DLD1 (cell line): ENCODE measurements around the gene TMEM132E.

ENCODE experiments used
- in situ Hi-C: cut with HindIII; loops from 2 replicates; pipeline ENCODE4 v1.10.0; 2017; ENCODE audit warnings: low sequenced_read_pairs

The TMEM132E gene

DNA sequence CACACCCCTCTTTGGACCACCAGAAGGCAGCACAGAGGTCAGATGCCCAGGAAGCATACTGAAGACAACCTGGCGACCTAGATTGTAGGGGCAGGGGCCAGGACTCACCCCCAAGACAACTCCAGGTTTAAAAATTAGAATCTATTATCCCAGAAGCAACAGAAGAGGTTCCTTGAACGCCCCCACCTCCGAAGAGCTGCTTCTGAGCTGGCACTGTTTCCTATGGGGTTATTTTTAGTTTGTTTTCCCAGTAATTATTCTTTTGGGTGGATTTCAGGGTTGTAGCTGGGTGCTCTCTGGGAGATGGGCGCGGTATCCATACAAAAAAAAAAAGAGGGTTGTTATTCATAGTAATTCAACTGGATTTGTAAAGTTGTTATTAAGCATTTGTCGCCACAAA is 10.4 kb upstream of the TMEM132E start:
- in situ Hi-C loops, result no loop called here

- in situ Hi-C loops, result no loop called here
Measured at GRCh38 chr17:34569591-34569990, 9.8 kb upstream of the TMEM132E start.

GRCh38 chr17:34570506-34570905 is 8.9 kb upstream of the TMEM132E start:
- in situ Hi-C loops, result loop anchor here (10.0 kb wide), 1 partner anchor 64 kb away; no protein-coding TSS in a partner anchor

GRCh38 chr17:34571428-34572130 is 7.8 kb upstream of the TMEM132E start:
- in situ Hi-C loops, result loop anchor here (10.0 kb wide), 1 partner anchor 63 kb away; no protein-coding TSS in a partner anchor

DNA sequence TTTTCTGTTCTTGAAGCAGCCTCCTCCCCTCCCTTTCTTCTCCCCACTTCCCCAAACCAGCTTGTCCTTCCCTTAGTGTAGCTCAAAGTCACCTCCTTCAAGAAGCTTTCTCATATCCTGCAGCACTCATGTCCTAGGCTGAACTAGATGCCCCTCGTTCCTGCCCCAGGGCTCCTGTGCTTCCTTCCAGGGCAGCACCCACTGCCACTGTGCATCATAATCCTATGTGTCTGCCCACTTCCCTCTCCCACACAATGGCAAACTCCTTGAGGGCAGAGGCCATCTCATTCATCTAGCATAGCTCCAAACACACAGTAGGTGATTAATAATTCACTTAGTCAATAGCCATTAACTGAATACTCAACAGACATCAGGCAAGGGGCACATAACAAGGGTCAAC is 6.9 kb upstream of the TMEM132E start:
- in situ Hi-C loops, result loop anchor here (10.0 kb wide), 1 partner anchor 62 kb away; no protein-coding TSS in a partner anchor

DNA sequence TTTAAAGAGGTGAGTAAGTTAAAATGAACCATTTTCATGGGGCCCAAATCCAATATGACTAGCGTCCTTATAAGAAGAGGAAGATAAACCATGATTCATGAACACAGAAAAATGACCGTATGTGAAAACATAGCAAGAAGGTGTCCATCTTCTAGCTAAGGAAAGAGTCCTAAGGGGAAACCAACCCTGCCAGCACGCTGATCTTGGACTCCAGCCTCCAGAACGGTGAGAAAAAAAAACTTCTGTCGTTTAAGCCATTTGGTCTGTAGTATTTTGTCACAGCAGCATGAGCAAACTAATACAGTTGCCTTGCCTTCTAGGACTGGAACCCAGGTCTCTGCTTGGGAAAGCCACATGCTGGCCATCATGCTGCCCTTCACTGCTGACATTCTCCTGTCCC is 4.2 kb upstream of the TMEM132E start:
- in situ Hi-C loops, result loop anchor here (10.0 kb wide), 1 partner anchor 60 kb away; no protein-coding TSS in a partner anchor

DNA sequence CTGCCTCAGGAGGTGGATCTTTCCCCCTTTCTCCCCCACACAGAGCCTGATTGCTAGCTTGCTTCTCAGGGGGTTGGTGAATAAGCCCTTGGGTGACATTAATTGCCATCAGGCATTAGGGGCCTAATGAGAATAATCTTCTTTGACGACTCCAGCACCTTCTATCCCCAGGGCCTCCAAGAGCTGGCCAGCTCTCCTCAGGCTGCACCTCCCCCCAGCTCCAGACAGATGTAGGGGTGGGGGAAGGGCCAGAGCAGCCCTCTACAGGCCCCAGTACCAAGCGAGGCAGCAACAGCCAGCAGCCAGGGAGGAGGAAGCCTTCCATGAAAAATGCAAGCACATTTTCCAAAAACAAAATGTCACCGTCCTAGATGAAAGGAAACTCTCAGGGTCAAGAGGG is 1.4 kb upstream of the TMEM132E start:
- in situ Hi-C loops, result loop anchor here (10.0 kb wide), 1 partner anchor 57 kb away; no protein-coding TSS in a partner anchor

DNA sequence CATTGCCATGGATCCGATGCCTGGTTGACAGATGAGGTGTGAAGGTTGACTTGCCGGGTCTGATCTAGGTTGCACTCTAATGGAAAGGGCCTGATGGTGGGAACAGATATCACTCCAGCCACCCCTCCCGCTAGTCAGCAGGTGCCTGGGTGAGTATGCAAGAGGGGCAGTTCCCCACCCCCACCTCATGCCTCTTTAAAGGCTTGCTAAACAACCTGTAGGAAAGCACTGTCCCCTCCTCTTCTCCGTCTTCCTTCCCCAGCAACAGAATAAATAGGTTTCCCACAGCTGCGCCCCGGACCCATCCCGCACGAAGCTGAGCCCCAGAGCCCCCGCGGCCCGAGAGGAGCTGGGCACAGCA is 746 bp upstream of the TMEM132E start:
- in situ Hi-C loops, result loop anchor here (10.0 kb wide), 1 partner anchor 56 kb away; no protein-coding TSS in a partner anchor

DNA sequence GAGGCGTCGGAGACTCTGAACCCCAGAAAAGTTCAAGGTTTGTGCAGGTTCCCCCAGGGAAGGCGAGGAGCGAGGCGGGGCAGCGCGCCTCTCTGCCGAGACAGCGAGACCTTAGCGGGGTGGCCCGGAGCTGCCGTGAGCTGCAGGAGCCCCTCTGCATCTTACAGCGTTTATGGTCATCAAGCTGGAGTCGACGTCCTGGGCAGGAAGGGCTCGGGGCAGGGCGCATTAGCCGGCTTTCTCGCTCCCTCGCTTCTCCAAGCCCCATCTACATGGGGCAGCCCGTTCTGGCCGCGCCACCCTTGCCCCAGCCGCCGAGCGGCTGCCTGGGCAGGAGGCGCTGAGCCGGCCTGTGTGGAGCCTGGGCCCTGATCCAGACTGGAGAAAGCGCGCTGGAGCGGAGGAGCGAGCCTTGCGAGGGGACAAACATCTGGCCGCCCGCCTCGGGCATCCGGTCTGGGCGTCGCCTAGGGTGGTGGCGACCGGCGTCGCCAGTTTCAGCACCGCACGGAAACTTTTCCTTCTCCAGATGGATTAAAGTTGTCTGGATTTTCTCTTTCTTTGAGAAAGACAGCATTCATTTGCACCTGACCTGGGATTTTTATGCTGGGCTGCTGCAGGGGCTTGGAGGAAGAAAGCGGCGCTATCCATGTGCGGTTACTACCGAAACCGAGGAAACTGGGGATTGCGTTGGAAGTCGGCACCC is 750 bp downstream of the TMEM132E start:
- in situ Hi-C loops, result loop anchor here (10.0 kb wide), 1 partner anchor 55 kb away; no protein-coding TSS in a partner anchor

DNA sequence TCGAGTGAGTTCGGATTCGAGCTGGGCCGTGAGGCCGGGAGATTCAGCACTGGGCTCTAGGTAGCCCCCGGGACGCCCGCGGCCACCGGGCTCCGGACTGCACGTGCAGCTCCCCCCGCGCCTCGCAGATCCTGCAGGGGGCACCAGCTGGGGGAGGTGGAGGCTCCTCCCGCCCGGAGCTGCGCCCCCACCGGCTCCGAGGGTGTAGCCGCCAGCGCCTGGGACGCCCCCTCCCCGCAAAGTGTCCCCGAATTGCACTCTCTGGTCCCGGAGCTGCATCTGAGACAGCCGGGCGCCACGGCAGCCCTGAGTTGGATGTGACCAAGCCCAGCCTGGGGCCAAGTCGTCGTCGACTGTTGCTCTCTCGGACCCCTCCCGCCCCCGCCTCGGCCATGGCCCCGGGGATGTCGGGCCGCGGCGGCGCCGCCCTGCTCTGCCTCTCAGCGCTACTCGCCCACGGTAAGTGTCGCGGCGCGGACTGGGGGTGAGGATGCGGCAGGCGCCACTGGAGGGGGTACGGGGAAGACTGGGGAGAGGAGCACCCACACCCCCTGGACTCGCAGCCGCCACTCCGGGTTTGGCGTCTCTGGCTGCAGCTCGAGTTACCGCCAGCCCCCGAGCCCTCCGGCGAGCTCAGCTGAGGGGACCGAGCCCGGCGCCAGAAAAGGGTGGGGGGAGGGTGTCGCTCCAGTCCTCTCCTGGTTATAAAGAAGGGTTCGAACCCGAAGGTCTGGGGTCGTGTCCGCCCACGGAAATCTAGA is 1.5 kb downstream of the TMEM132E start:
- in situ Hi-C loops, result no loop called here

GRCh38 chr17:34581446-34582184 is 2.2 kb downstream of the TMEM132E start:
- in situ Hi-C loops, result no loop called here

- in situ Hi-C loops, result no loop called here
Measured at GRCh38 chr17:34582185-34582900, 3.0 kb downstream of the TMEM132E start.

GRCh38 chr17:34582901-34583245 is 3.5 kb downstream of the TMEM132E start:
- in situ Hi-C loops, result no loop called here

DNA sequence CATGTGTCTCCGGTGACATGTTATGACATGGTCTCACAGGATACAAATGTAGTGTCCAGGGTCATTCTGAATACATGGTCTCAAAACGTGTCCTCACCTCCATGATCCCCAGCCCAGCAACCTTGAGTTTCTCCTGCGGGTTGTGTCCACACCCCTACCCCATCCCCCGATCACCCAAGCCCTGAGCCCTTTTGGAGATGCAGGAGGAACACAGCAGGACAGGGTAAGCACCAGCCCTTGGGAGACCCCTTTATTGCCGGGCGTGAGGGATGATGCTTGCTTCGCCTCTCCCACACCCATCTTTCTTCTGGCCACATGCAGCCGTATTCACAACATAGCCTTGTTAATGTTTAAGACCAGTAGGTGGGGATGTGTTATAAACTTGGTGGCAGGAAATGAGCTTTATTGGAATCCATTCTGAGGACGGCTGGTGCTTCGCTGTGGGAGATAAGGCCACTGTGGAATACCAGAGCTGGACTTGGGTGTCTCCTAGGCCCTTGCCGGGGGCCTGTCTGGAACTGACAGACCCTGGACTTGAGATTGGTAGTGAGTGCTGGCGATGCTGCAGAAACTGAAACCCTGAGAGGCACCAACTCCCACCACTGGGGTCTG is 5.5 kb downstream of the TMEM132E start:
- in situ Hi-C loops, result no loop called here

DNA sequence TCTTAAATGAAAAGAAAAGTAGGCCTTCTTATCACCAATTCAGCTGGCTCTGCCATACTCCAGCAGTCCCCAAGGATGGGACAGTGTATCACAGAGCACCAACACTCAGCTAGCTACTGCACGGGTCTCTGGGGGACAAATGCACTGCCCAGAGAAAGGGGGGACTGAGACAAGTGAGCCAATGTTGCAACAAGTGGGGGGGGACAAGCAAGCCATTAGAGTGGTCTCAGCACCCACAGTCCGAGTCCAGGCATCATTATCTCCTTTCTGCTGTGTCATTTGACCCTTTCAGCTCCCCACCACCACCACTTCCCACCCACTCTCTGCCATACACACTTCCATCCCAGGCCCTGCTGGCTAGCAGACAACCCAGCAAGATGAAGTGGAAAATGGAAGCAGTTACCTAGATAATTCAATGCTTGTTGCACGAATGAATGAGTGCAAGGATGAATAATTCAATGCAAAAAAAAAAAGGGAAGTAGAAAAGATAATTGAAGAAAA is 7.0 kb downstream of the TMEM132E start:
- in situ Hi-C loops, result no loop called here

GRCh38 chr17:34588266-34588665 is 8.9 kb downstream of the TMEM132E start:
- in situ Hi-C loops, result no loop called here

GRCh38 chr17:34589120-34589965 is 10.0 kb downstream of the TMEM132E start:
- in situ Hi-C loops, result no loop called here

GRCh38 chr17:34592002-34592401 is 12.6 kb downstream of the TMEM132E start:
- in situ Hi-C loops, result no loop called here

DNA sequence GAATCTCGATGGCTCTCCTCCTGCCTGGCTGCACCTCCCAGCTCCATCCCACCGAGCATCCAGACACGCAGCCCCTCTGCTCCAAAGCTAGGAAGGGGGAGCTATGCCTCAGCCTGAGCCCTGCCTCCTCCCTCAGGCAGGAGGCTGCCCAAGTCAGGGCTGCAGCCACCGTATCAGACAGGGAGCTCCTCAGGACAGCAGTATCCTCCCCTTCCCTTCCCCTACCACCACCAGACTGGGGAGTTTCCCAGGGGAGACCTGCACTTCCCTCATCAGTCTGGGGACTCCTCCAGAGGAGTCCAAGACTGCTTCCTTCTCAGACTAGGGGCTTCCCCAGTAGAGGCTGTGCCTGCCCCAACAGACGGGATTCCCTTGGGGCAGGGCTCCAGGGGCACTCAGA is 17.5 kb downstream of the TMEM132E start:
- in situ Hi-C loops, result no loop called here
